SK-N-SH (cell line): ENCODE measurements around the gene GNAZ. TPM values are rescaled to one million over a fixed set of nuclear protein-coding genes. Genes with fewer than 3 reads are reported as not detected.

Source experiments
- CTCF ChIA-PET: fragments of 300-600, 350-600 bp; formaldehyde crosslinking; extraction: SDS; loops from one replicate; lab custom pipeline; 2021; lab: Yijun Ruan, JAX
- POLR2A ChIA-PET: fragments of 350-600 bp; sonication (Branson Sonifier 250); formaldehyde crosslinking; extraction: SDS; loops from one replicate; lab custom pipeline; 2020; ENCODE audit warnings: antibody characterized with exemption, inconsistent platforms; lab: Yijun Ruan, JAX
- DNase-seq: peaks from one replicate; pipeline ENCODE4 v3.0.0; 2012
- H2AFZ ChIP-seq: fragments of 200-600 bp; sonication (generic); 2 replicates; pipeline ENCODE4 v1.8.1; 2016; ENCODE audit warnings: antibody characterized with exemption, mild to moderate bottlenecking, low read depth
- H3F3A ChIP-seq: fragments of 200-600 bp; sonication (generic); replicated peaks from 2 replicates; pipeline ENCODE3; 2016; ENCODE audit warnings: antibody characterized with exemption, mild to moderate bottlenecking; ENCODE audit not compliant: insufficient read depth
- H3K27ac ChIP-seq, 2 experiments: fragments of 200-500 bp in 1 of 2; fragments of 200-600 bp in 1 of 2; sonication (Bioruptor generic) in 1 of 2; sonication (generic), shearing (Covaris generic) in 1 of 2; 2 replicates each; pipeline versions ENCODE4 v1.5.1 to v1.6.1; 2014 to 2016; ENCODE audit warnings: low read depth in 2 of 2, inconsistent platforms in 1 of 2, low read length in 1 of 2, mild to moderate bottlenecking in 1 of 2, mixed read lengths in 1 of 2
- H3K27me3 ChIP-seq: fragments of 200-600 bp; sonication (generic), shearing (Covaris generic); 2 replicates; pipeline ENCODE4 v1.6.1; 2016; ENCODE audit warnings: mixed run types; ENCODE audit not compliant: insufficient read depth
- H3K36me3 ChIP-seq, 2 experiments: fragments of 200-500 bp in 1 of 2; fragments of 200-600 bp in 1 of 2; sonication (Bioruptor generic) in 1 of 2; sonication (generic) in 1 of 2; replicated peaks in 1 of 2; 2 replicates each; pipeline versions ENCODE3 to v1.5.1; 2014 to 2016; ENCODE audit warnings: low read length in 1 of 2, mild to moderate bottlenecking in 1 of 2; ENCODE audit not compliant: insufficient read depth in 2 of 2, control insufficient read depth in 1 of 2
- H3K4me1 ChIP-seq, 2 experiments: fragments of 200-500 bp in 1 of 2; fragments of 200-600 bp in 1 of 2; sonication (Bioruptor generic) in 1 of 2; sonication (generic), shearing (Covaris generic) in 1 of 2; 2 replicates each; pipeline versions ENCODE4 v1.5.1 to v1.6.1; 2014 to 2016; ENCODE audit warnings: low read depth in 1 of 2, low read length in 1 of 2, mixed run types in 1 of 2; ENCODE audit not compliant: insufficient read depth in 2 of 2, control insufficient read depth in 1 of 2
- H3K4me2 ChIP-seq: fragments of 200-600 bp; sonication (generic), shearing (Covaris generic); 2 replicates; pipeline ENCODE4 v1.6.1; 2017; ENCODE audit warnings: mixed run types
- H3K4me3 ChIP-seq, 2 experiments: fragments of 200-500 bp in 1 of 2; fragments of 200-600 bp in 1 of 2; sonication (Bioruptor generic) in 1 of 2; sonication (generic), shearing (Covaris generic) in 1 of 2; 2 replicates each; pipeline versions ENCODE4 v1.5.1 to v1.8.1; 2014 to 2016; ENCODE audit warnings: low read depth in 2 of 2, inconsistent platforms in 1 of 2, low read length in 1 of 2, mild to moderate bottlenecking in 1 of 2, mixed read lengths in 1 of 2, moderate library complexity in 1 of 2
- H3K79me2 ChIP-seq: fragments of 200-600 bp; sonication (generic); 2 replicates; pipeline ENCODE4 v1.8.1; 2017; ENCODE audit warnings: mild to moderate bottlenecking; ENCODE audit not compliant: insufficient read depth
- H3K9ac ChIP-seq: fragments of 200-600 bp; sonication (generic); 2 replicates; pipeline ENCODE4 v1.6.1; 2017; ENCODE audit warnings: mixed run types
- H3K9me2 ChIP-seq: fragments of 200-600 bp; sonication (generic); 2 replicates; pipeline ENCODE4 v1.6.1; 2017; ENCODE audit warnings: mixed run types
- H3K9me3 ChIP-seq: fragments of 200-600 bp; sonication (generic); 2 replicates; pipeline ENCODE4 v1.6.1; 2017; ENCODE audit warnings: mixed run types, mild to moderate bottlenecking, moderate library complexity
- H4K20me1 ChIP-seq: fragments of 200-600 bp; sonication (generic); 2 replicates; pipeline ENCODE4 v1.6.1; 2017; ENCODE audit warnings: mild to moderate bottlenecking, mixed run types; ENCODE audit not compliant: insufficient read depth
- ELF1 ChIP-seq: IDR thresholded peaks from 2 replicates; pipeline ENCODE4 v1.4.0; 2012
- EP300 ChIP-seq, 2 experiments: IDR thresholded peaks; 2 replicates each; pipeline versions ENCODE4 v1.4.0 to v1.6.1; 2012; ENCODE audit warnings: borderline replicate concordance in 1 of 2, low read depth in 1 of 2, low read length in 1 of 2
- EZH2phosphoT487 ChIP-seq: fragments of 200-600 bp; sonication (generic); IDR thresholded peaks from 2 replicates; pipeline ENCODE4 v1.6.1; 2017; ENCODE audit warnings: low read depth, mixed run types, mild to moderate bottlenecking, antibody characterized with exemption, moderate library complexity, borderline replicate concordance
- FOXJ3 ChIP-seq: sonication (generic); formaldehyde crosslinking; IDR thresholded peaks from 2 replicates; pipeline ENCODE4 v1.5.1; 2020; ENCODE audit warnings: mild to moderate bottlenecking, missing genetic modification reagents
- FOXM1 ChIP-seq: IDR thresholded peaks from 2 replicates; pipeline ENCODE4 v1.4.0; 2012; ENCODE audit warnings: low read depth, mild to moderate bottlenecking
- GABPA ChIP-seq: IDR thresholded peaks from 2 replicates; pipeline ENCODE4 v1.4.0; 2012; ENCODE audit warnings: low read depth, mild to moderate bottlenecking
- GATA2 ChIP-seq: sonication (generic); formaldehyde crosslinking; IDR thresholded peaks from 2 replicates; pipeline ENCODE4 v1.5.0; 2020; ENCODE audit warnings: mild to moderate bottlenecking, missing genetic modification reagents
- NFIC ChIP-seq: IDR thresholded peaks from 2 replicates; pipeline ENCODE4 v1.4.0; 2012; ENCODE audit warnings: borderline replicate concordance
- NRF1 ChIP-seq: IDR thresholded peaks from 2 replicates; pipeline ENCODE4 v1.6.1; 2012; ENCODE audit warnings: low read depth, mild to moderate bottlenecking, low read length
- POLR2AphosphoS5 ChIP-seq: IDR thresholded peaks from 2 replicates; pipeline ENCODE4 v1.6.1; 2012; ENCODE audit warnings: low read depth, low read length
- RAD21 ChIP-seq: IDR thresholded peaks from 2 replicates; pipeline ENCODE4 v1.6.1; 2012; ENCODE audit warnings: mild to moderate bottlenecking, low read length
- RCOR1 ChIP-seq: fragments of 150-350 bp; IDR thresholded peaks from 2 replicates; pipeline ENCODE4 v1.6.1; 2017; ENCODE audit warnings: antibody characterized with exemption, low read length
- RXRA ChIP-seq: IDR thresholded peaks from 2 replicates; pipeline ENCODE4 v1.4.0; 2012; ENCODE audit warnings: low read depth, mild to moderate bottlenecking, borderline replicate concordance
- SIN3A ChIP-seq: IDR thresholded peaks from 2 replicates; pipeline ENCODE4 v1.6.1; 2012; ENCODE audit warnings: low read depth, mild to moderate bottlenecking, low read length, moderate library complexity, borderline replicate concordance
- TEAD4 ChIP-seq: IDR thresholded peaks from 2 replicates; pipeline ENCODE4 v1.4.0; 2012; ENCODE audit warnings: mild to moderate bottlenecking, borderline replicate concordance; ENCODE audit not compliant: insufficient read depth
- YY1 ChIP-seq: IDR thresholded peaks from 2 replicates; pipeline ENCODE4 v1.4.0; 2012; ENCODE audit warnings: low read depth, mild to moderate bottlenecking
- WGBS: methylation state at CpG from one replicate; pipeline ENCODE4 v1.1.6; 2017; ENCODE audit warnings: low lambda C conversion rate; 5-methylcytosine and 5-hydroxymethylcytosine counted together
- polyA plus RNA-seq, 3 experiments: library from polyadenylated mRNA; depleted of rRNA; stranded (reverse); fragments of >200 nt; gene quantifications; 2 replicates each; pipeline ENCODE4 v1.2.3, GENCODE V29; 2012
- TF ChIP-seq, protein P1 (sequence below): IDR thresholded peaks from 2 replicates; pipeline ENCODE4 v1.4.0; 2012; ENCODE audit warnings: low read depth, borderline replicate concordance
- TF ChIP-seq, protein P2 (sequence below): fragments of 150-350 bp; IDR thresholded peaks from 2 replicates; pipeline ENCODE4 v1.6.1; 2017; ENCODE audit warnings: antibody characterized with exemption, low read length, low read depth, borderline replicate concordance
- TF ChIP-seq, protein P3 (sequence below): IDR thresholded peaks from 2 replicates; pipeline ENCODE4 v1.4.0; 2012; ENCODE audit warnings: low read depth
- TF ChIP-seq, protein P4 (sequence below): IDR thresholded peaks from 2 replicates; pipeline ENCODE4; 2012
- TF ChIP-seq, protein P5 (sequence below): fragments of 200-600 bp; sonication (generic); IDR thresholded peaks from 2 replicates; pipeline ENCODE4 v1.6.1; 2017; ENCODE audit warnings: antibody characterized with exemption, mild to moderate bottlenecking, moderate library complexity

Gene GNAZ
- polyA plus RNA-seq, 1 of the 3 experiments (the other 2 are of a cell fraction) = 6.5 TPM

DNA sequence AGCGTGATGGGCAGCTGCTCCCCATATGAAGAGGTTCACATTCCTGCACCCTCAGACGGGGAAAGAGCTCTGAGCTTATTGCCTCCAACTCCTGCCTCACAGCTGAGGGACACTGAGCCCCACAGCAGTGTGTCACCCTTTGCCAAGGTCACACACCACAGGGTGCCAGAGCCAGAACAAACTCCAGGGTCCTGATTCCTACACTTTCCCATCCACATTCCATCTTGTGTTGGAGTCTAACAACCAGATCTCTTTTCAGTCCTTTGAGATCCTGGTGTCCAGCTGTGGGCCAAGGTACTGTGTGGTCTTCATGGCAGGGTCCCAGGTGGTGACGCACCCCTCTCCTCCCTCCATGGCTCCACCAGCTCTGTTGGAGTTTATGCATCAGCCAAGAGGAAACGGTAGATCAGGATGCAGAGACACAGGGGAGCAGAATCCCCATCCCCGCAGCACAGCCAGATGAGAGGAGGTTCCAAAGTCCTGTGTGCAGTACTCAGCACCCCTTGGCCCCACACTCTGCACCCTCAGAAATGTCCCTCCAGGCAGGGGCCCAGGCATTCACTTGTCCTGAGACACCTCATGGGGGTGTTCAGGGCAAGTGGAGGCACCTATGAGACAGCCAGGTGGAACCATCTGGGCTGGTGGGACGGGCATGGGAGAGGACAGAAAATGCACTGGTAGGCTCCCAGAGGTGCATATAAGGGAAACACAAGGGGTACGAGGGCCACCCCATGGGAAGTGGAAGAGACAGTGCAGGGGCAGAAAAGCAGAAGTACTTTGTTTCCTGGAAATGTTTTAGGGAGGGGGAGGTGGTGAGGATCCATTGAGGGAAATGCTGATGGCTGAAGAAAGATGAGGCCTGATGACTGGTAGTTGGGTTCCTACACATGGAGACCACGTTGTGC, 32.6 kb upstream of the GNAZ start:
- no peaks in the 10 kb centered on the region for H3K79me2 ChIP-seq
- no peaks in the 10 kb centered on the region for H3K9me2 ChIP-seq
- H3K27me3 ChIP-seq = no peaks in the 10 kb centered on the region
- H3K27ac ChIP-seq = no peak overlapping the region
- POLR2A ChIA-PET = no interaction called here
- H4K20me1 ChIP-seq = no peaks in the 10 kb centered on the region
- H3K9me3 ChIP-seq = no peaks in the 10 kb centered on the region
- TF ChIP-seq EP300 (IDR thresholded peaks at IDR 0.05; ENCODE audit: borderline replicate concordance in 1 of 2, low read depth in 1 of 2, low read length in 1 of 2) (no peak), GABPA (no peak), NRF1 (no peak), YY1 (no peak), NFIC (no peak), RXRA (no peak), FOXJ3 (no peak), ELF1 (no peak)
- TF ChIP-seq, protein P1, sequence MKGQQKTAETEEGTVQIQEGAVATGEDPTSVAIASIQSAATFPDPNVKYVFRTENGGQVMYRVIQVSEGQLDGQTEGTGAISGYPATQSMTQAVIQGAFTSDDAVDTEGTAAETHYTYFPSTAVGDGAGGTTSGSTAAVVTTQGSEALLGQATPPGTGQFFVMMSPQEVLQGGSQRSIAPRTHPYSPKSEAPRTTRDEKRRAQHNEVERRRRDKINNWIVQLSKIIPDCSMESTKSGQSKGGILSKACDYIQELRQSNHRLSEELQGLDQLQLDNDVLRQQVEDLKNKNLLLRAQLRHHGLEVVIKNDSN = no peak
- TF ChIP-seq, protein P2, sequence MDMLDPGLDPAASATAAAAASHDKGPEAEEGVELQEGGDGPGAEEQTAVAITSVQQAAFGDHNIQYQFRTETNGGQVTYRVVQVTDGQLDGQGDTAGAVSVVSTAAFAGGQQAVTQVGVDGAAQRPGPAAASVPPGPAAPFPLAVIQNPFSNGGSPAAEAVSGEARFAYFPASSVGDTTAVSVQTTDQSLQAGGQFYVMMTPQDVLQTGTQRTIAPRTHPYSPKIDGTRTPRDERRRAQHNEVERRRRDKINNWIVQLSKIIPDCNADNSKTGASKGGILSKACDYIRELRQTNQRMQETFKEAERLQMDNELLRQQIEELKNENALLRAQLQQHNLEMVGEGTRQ = no peak
- TF ChIP-seq, protein P3, sequence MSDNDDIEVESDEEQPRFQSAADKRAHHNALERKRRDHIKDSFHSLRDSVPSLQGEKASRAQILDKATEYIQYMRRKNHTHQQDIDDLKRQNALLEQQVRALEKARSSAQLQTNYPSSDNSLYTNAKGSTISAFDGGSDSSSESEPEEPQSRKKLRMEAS = no peak
- TF ChIP-seq, all 33 proteins: peak for 0
- H3K4me1 ChIP-seq = no peaks in the 10 kb centered on the region; a peak in 2 of 4 replicates
- WGBS = 36% methylated on average over 5 of the region's 8 CpGs
- no peak overlapping the region for H3K4me2 ChIP-seq
- no peak overlapping the region for H3K4me3 ChIP-seq
- no peaks in the 10 kb centered on the region for H3K36me3 ChIP-seq
- no peak for DNase-seq
- CTCF ChIA-PET = interaction anchor here (0.9 to 2.3 kb wide), 3 partner anchors 8 to 82 kb away, joined by 4 to 14 read pairs (median 5); no protein-coding TSS in a partner anchor
- H2AFZ ChIP-seq = no peak overlapping the region
- H3F3A ChIP-seq = no peaks in the 10 kb centered on the region
- H3K9ac ChIP-seq = no peak overlapping the region

DNA sequence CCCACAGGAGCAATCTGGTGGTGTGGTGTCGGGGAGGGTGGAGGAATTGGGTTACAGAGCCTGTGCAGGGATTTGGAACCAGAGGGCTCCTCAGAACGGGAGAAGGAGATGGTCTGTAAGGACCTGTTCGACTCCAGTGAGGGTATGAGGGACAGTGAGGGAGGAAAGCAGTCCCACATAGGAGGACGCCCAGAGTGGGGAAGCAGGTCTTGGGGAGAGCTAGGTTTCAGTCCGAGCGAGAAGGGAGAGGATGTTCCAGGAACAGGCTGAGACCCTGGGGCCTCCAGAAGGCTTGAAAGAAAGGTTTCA, 32.0 kb upstream of the GNAZ start:
- Histone ChIP-seq H3K4me3 (no peak overlapping the region), H3K9ac (no peak overlapping the region), H3K27me3 (no peaks in the 10 kb centered on the region), H3K9me2 (no peaks in the 10 kb centered on the region), H3K4me2 (no peak overlapping the region), H3K9me3 (no peaks in the 10 kb centered on the region), H3K36me3 (no peaks in the 10 kb centered on the region), H3K4me1 (no peaks in the 10 kb centered on the region; a peak in 2 of 4 replicates), H3F3A (no peaks in the 10 kb centered on the region), H4K20me1 (no peaks in the 10 kb centered on the region), H3K79me2 (no peaks in the 10 kb centered on the region), H2AFZ (no peak overlapping the region), H3K27ac (no peak overlapping the region)
- DNase-seq = no peak
- 46% methylated on average over 6 of the region's 6 CpGs for WGBS
- ChIA-PET POLR2A (no interaction called here), CTCF (no interaction called here)
- TF ChIP-seq FOXM1 (no peak), RCOR1 (no peak), POLR2AphosphoS5 (no peak), EP300 (IDR thresholded peaks at IDR 0.05; ENCODE audit: borderline replicate concordance in 1 of 2, low read depth in 1 of 2, low read length in 1 of 2) (no peak), TEAD4 (no peak), GATA2 (CRISPR knock-in tag) (no peak), ELF1 (no peak), YY1 (no peak), SIN3A (no peak), FOXJ3 (no peak), EZH2phosphoT487 (no peak), RAD21 (no peak)
- TF ChIP-seq, protein P4, sequence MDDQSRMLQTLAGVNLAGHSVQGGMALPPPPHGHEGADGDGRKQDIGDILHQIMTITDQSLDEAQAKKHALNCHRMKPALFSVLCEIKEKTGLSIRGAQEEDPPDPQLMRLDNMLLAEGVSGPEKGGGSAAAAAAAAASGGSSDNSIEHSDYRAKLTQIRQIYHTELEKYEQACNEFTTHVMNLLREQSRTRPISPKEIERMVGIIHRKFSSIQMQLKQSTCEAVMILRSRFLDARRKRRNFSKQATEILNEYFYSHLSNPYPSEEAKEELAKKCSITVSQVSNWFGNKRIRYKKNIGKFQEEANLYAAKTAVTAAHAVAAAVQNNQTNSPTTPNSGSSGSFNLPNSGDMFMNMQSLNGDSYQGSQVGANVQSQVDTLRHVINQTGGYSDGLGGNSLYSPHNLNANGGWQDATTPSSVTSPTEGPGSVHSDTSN = no peak
- TF ChIP-seq, protein P5, sequence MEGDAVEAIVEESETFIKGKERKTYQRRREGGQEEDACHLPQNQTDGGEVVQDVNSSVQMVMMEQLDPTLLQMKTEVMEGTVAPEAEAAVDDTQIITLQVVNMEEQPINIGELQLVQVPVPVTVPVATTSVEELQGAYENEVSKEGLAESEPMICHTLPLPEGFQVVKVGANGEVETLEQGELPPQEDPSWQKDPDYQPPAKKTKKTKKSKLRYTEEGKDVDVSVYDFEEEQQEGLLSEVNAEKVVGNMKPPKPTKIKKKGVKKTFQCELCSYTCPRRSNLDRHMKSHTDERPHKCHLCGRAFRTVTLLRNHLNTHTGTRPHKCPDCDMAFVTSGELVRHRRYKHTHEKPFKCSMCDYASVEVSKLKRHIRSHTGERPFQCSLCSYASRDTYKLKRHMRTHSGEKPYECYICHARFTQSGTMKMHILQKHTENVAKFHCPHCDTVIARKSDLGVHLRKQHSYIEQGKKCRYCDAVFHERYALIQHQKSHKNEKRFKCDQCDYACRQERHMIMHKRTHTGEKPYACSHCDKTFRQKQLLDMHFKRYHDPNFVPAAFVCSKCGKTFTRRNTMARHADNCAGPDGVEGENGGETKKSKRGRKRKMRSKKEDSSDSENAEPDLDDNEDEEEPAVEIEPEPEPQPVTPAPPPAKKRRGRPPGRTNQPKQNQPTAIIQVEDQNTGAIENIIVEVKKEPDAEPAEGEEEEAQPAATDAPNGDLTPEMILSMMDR = no peak
- TF ChIP-seq, protein P2 = no peak
